GM19328 (cell line): ENCODE results near the gene TNS1.

Experiments used
- ATAC-seq: cut with Tn5 transposase; IDR thresholded peaks from one replicate; pipeline ENCODE4 v1.9.1; 2021; ENCODE audit warnings: mild to moderate bottlenecking, moderate library complexity; ENCODE audit not compliant: unreplicated experiment

The TNS1 gene

GRCh38 chr2:217919204-217919603 lies 83.6 kb downstream of the TNS1 start:
- no peak for ATAC-seq

GRCh38 chr2:217918308-217919024 lies 84.3 kb downstream of the TNS1 start:
- ATAC-seq = no peak

- ATAC-seq = no peak
Observed at GRCh38 chr2:217916504-217917254, 86.1 kb downstream of the TNS1 start.

DNA sequence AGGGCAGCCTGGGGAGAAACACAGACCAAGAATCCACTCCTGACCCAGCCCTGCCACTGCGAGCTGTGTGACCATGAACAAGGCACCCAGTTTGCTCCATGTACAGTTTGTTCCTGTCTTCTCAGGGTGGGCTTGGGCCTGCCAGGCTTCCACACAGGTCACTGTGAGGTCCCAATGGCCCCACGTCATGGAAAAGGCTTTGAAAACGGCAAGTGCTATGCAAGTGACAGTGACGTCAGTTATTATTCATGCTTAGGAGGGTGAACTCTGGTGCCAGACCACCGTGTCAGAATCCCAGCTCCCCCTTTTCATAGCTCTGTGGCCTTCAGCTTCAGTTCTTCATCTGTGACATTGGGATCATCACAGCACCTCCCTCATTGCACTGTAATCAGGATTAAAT lies 87.1 kb downstream of the TNS1 start:
- no peak for ATAC-seq

DNA sequence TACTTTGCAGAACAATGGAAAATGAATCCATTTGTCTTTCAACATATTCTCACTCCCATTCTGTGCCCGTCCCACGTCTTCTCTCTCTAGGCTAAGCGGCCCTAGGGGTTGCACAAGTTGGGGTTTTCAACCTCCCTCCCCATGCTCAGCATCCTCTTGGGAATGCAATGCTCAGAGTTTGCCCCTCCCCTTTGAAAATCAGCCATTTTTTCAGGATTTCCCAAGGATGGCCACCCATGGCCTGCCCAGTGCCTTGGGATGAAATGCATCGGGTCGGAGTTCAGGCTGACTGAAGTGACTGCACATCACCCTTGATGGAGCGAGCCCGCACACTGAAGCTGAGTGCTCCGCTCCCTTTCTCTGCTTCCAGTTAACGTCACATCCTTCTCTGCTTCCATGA lies 87.9 kb downstream of the TNS1 start:
- no peak for ATAC-seq

DNA sequence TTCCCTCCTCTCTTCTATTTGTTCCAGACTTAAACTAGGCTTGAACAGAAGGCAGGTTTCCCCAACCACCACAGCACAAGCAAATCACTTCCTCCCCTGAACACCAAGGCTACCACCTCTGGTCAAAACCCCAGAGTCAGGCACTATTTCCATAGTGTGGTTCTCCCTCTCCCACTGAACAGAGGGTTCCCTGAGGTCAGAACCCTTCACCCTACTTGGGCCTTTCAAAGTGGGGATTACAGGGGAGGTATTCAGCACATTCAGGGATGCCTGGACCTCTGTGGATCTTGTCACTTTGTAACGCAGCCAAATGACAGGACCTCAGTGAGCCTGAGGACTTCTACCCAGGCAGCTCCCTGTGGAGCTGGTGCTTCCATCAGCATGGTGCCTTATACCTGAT lies 88.7 kb downstream of the TNS1 start:
- ATAC-seq = no peak

- no peak for ATAC-seq
Observed at GRCh38 chr2:217913436-217913835, 89.4 kb downstream of the TNS1 start.

GRCh38 chr2:217912098-217913024 lies 90.4 kb downstream of the TNS1 start:
- ATAC-seq = no peak

GRCh38 chr2:217911283-217912097 lies 91.3 kb downstream of the TNS1 start:
- no peak for ATAC-seq

GRCh38 chr2:217910875-217911212 lies 92.0 kb downstream of the TNS1 start:
- no peak for ATAC-seq

GRCh38 chr2:217909156-217909820 lies 93.5 kb downstream of the TNS1 start:
- no peak for ATAC-seq

DNA sequence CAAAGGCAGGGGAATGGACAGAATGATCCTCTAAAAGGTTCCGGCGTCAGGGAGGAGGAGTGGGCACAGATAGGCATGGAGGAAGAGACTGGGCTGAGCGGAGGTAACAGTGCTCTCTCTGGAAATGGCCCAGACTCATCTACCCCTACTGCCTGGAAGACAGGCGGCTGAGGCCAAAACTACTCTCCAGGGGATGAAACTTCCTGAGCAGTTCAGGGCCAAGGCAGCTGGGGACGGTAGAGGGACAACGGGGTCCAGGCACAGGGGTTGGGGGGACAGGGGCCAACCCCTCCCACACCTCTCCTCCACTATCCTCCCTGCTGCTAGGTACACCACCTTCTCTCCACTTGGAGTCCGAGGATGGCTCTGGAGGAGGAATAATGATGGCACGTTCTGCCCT lies 94.3 kb downstream of the TNS1 start:
- no peak for ATAC-seq

GRCh38 chr2:217907266-217907665 lies 95.5 kb downstream of the TNS1 start:
- no peak for ATAC-seq

- ATAC-seq = no peak
Observed at GRCh38 chr2:217906798-217907197, 96.0 kb downstream of the TNS1 start.

DNA sequence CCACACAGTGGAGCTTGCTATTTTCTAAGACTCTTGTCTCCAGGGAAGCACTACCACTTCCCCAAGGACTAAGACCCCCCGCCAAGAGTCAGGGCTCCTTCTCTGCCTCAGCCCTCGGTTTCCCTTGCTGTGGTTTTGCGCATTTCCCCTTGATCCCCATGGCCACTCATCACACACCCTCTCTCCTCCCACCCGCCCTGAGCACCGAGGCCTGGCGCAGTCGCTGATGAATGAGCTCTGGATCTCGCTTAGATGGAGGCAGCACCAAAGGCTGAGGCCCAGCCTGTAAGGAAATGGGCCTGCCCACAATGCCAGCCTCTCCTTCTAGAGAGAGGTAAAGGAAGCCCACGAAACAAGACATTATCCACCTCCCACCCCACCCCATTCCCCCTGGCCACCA lies 96.9 kb downstream of the TNS1 start:
- no peak for ATAC-seq

- ATAC-seq = no peak
Observed at GRCh38 chr2:217905395-217905794, 97.4 kb downstream of the TNS1 start.

DNA sequence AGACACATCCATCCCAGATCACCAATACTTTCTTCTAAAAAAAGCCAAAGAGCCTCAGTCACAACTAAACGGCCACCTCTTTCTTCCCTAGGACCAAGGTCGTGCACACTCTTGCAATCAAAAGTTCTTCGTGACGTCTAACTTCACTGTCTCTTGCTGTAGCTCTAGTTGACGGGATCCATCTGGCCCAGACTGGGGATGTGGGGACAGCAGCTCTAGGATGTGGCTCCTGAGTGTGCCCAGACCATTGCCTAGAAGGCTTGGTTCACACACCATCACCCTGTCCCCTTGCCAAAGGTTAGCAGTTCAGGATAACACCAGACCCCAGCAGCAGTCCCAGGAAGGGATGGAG lies 98.2 kb downstream of the TNS1 start:
- no peak for ATAC-seq

DNA sequence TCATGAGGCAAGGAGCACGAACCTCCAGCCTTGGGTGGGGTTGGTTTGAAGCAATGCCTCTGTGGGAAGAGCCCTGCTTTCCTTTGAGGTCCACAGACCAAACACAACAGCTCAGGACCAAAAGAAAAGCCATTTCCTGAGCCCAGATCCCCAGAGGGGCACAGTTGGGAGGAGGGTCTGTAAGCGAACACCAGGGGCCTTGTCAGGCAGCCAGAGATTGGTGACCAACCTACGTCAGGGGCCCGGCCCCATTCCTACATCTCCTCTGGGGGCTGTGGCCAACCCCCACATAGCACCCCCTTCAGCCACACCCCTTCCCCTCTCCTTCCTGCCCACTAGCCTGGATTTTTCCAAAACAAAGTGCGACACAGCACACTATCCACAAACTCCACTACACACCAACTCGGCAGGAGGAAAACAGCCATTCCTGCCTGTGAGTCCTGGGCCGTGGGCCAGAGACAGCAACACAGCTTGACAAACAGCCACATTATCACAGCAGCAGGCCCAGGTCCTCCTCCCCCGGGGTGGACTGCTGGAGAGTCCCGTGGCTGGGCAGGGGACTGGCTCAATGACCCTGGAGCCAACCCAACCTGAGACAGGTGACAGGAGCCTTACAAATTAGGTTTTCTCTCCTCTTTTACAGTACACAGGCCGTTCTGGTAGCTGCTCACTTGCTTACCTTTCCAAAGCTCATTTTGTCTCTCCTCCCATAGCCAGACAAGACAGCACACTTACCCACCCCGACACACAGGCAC lies 98.8 kb downstream of the TNS1 start:
- no peak for ATAC-seq

DNA sequence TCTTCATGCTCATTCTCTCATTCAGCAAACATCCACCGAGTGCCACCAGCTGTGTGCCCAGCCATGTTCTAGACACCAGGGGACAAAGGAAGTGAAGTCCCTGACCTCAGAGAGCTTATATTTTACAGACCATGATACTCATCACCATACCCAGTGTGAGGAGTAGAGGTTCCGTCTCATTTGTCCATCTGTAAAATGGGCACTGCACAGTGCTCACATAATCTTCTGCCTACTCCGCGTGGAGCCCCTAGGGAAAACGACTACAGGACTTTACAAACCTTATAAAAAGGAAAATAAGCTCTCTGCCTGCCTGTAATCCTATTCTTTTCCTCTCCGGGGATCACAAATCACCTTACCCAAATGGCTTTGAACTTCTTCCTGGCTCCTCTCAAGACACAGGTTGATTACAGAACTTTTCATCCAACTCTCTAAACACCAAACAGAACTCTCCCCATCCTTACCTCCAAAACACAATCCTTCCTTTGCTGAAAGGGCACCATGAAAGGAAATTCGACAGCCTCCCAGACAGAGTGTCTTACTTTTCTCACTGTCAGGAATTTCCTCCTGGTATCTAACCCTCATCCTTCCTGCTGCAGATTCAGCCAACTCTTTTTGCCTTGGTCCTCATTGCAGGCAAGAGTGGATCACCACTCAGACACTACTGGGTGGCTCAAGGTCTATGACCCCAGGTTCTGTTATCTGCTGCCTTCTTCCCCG lies 99.5 kb downstream of the TNS1 start:
- no peak for ATAC-seq
